ENCODE measurements around the gene MYL3.
"Not testable (repeated sequence)": the region's sequence is repeated elsewhere in the genome, so short reads cannot be mapped to it uniquely, and the experiment has no call there.

Gene MYL3

DNA sequence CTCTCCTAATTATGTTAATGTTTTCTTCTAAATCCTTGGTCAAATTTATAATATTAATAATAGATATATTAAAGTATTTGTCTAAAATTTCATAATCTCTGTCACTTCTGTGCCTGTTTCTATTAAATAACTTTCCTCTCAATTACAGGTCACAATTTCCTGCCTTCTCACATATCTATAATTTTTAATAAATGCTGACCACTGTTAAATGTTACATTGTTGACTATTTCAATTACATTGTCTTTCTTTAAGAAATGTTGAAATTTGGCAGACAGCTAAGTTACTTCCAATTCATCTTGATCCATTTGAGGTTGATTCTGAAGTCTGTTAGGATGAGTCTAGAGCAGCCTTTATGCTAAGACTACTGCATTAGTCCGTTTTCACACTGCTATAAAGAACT, 41.7 kb downstream of the MYL3 start:
- DNase-seq, result no peak

DNA sequence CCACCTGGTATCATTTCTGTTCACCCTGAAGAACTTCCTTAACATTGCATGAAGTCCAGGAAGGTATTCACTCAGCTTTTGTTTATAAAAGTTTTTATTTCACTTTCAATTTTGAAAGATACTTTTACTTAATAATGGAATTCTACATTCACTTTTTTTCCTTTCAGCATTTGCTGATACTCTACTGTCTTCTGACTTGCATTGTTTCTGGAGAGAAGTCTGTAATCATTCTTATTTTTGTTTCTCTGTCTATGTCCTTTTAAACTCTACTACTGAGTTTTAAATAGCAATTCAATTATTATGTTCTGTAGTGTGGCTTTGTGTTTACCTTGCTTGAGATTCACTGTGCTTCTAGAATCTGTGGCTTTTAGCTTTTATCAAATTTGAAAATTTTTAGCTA, 42.4 kb downstream of the MYL3 start:
- DNase-seq, result no peak

DNA sequence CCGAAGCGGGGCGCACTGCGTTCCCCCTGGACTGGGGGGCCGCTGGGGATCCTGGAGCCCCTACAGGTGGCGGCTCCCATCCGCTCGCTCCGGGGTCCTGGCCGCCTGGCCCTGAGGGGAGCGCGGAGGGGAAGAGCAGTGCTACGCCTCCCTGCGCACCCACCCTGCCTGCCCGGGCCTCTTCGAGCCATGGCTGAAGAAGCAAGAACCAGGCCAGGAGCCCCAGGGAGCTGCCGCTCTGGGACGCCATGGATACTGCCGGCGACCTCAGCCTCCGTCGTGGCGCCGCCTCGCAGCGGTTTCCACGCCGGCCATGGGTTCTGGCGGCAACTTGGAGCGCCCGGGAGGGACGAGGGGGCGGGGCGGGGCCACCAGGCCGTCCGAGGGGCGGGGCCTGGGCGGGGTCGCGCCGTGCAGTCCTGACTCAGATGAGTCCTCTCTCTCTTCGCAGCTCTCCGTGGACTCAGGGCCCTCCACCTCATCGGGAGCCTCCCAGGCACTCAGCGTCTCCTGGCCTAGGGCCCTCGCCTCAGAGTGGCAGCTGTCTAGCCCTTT, 50.9 kb downstream of the MYL3 start:
- peak; percentile 80 for DNase-seq

DNA sequence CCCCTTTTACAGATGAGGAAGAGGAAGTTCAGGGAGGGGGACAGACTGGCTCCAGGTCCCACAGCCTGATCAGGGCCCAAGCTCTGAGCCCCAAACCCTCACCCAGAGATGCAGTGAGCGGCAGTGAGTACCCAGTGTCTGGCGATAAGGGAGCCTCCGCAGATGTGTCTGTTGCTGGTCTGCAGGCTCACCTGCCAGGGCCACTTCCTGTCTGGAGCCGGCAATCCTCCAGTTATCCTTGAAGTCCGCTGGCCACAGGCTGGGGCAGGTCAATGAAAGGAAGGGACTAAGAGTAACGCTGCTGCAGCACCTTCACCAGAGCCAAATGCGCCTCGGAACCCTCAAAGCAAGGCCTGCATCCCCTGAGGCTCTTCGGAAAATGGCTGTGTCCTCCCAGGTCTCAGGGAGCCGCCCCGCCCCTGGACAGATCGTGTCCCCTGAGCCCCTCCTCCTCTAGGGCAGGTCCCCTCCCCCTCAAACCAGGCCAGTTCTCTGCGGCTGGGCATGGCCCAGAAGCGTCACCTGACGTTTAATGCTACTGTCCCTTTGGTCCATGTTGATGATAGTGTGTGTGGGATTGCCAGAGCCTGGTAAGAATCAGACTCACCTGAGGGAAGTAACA, 51.5 kb downstream of the MYL3 start:
- no peak for DNase-seq

DNA sequence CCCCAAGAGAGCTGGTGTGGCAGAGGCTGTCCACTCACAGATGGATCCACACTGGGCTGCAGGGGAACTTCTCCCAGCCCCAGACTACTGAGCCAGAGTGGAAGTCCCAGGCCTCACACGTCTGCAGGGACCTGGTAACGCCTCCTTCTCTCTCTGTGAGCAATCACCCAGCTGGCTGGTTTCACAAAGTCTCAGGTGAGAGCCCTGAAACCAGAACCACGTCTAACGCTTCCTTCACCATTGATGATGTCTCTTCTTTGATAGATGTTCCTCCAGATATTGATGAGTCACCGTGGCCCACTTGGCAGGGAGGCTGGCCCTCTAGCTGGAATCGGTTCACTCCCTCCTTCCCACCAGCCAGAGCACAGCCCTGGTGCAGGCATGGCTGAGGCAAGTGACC, 54.5 kb downstream of the MYL3 start:
- DNase-seq, result not testable (repeated sequence)
